ENCODE results near the gene OR2A1. TPM values are rescaled to one million over a fixed set of nuclear protein-coding genes. Genes with fewer than 3 reads are reported as not detected.
"Not testable (repeated sequence)": the region's sequence is repeated elsewhere in the genome, so short reads cannot be mapped to it uniquely, and the experiment has no call there.

Gene OR2A1
- total RNA-seq, 4 donors from 2014 or later: 0.33 to 1.4 TPM; not detected in 2

DNA sequence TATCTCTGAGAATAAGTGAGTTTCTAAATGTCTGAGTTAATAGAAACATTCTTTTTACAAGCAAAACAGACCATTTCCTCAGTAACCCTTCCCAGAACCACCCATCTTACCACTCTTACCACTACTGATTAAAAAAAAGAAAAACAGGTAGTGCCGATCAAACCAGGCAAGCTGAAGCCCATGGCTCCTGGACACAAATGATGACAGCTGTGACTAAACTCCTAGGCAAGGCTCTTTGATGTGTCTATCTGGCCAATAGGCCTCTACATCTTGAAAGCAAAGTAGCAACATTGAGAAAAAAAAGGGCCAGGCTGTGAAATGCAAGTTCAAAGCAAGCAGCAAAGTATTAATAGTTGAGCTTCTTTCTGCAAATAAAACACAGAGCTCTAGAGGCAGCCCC, 36.4 kb downstream of the OR2A1 start:
- no CpG with 5 or more reads among the region's 1 CpG for WGBS, 2 donors
- not testable (repeated sequence) for DNase-seq

DNA sequence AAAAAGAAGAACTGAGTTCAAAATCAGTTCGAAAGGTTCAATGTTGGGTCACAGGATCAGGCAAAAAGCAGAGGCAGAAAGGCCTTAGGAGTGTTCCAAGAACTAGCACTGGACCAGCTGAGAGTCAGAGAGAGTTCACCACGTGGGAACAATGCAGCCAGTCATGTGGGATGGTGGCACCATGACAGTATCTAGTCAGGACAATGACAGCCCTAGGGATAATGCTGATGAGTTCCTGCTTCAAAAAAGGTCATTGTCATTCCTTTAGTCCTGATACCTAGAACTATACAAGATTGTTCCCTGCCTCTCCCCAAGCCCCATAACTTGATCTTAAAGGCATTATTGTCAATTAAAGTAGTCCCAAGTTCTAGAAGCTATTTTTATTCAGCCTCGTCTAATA, 39.4 kb downstream of the OR2A1 start:
- DNase-seq; H3K4me3 ChIP-seq (replicated peaks in 1 of 3); H3K36me3 ChIP-seq; H3K9me3 ChIP-seq; intact Hi-C loops (cut with DNase I); H3K27me3 ChIP-seq: not testable (repeated sequence)
- peak overlapping the region; percentile 75 to 84 (median 76) for H3K27ac ChIP-seq
- 67 to 88% methylated on average over 1 to 2 of the region's 3 CpGs for WGBS, 2 donors
- peaks cover 12 to 15% of the 10 kb centered on the region in 2 donors for H3K4me1 ChIP-seq

More for the DNA sequence above, 36.4 kb downstream of the OR2A1 start:
- H3K4me3 ChIP-seq (replicated peaks in 1 of 3); H3K27me3 ChIP-seq; H3K9me3 ChIP-seq; H3K27ac ChIP-seq; intact Hi-C loops (cut with DNase I); H3K36me3 ChIP-seq: not testable (repeated sequence)
- peaks cover 12 to 15% of the 10 kb centered on the region in 2 donors for H3K4me1 ChIP-seq

DNA sequence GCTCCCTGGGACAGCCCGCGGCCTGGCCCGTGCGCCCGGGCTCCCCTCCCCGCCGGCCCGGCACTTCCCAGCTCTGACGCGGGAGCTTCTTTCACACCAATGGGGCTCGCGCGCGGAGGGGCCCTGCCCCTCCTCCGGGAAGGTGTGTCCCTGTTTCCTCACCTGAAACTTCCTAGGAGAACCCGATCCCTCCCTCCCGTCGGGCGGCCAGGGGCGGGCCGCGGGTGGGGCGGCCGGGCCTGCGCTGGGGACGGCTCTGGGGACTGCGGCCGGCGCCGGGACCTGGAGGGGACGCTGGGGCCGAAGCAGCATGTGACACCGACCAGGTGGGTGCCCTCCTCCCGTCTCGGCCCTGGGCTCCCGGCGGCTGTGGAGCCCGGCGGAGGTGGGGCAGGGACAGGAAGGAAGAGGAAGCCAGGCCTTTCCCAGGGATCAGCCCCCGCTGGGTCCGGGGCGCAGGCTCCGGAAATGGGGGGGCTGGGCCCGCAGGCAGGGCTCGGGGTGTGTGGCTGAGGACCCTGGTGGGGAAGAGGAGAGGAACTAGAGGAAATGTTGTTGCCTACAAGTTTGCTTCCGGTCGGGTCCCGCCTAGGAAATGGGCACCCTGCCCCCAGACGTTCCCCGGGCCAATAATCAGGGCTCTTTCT, 43.1 kb downstream of the OR2A1 start, which contains the start of gene ARHGEF5:
Gene ARHGEF5 (plus strand): TSS at position 227 of the 647 bp plus-strand sequence. CDS start 7,268 bp downstream, outside the sequence.
- H3K36me3 ChIP-seq; H3K9me3 ChIP-seq; DNase-seq; intact Hi-C loops (cut with DNase I); H3K27me3 ChIP-seq: not testable (repeated sequence)
- WGBS, 2 donors: no CpG with 5 or more reads among the region's 50 CpGs
- Histone ChIP-seq H3K4me3 (replicated peaks in 1 of 3) (peak within 1 kb of the TSS in 1 of 3 donors; percentile 19), H3K27ac (peak within 1 kb of the TSS in 1 of 3 donors; percentile 36), H3K4me1 (peaks cover 12 to 15% of the 10 kb centered on the region in 2 donors)

DNA sequence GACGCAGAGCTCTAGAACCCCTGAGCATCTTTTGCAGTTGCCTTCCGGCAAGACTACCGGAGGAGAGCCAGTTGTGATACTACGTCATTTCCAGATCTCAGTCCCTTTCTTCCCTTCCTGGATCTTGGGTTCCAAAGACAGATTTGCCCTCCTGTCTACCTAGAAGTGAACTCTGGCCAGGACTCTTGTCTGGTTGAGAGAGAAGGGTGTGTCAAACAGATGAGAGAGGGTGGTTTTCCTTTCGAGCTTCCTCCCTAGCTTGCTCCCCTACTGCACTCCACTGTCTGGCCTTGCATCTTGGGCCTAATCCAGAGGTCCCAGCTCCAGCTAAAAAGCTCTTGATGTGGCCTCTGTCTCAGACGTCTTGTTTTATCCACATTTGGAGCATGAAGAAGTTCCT, 44.0 kb downstream of the OR2A1 start:
- DNase-seq; intact Hi-C loops (cut with DNase I); H3K27me3 ChIP-seq; H3K36me3 ChIP-seq; H3K4me3 ChIP-seq (replicated peaks in 1 of 3); H3K9me3 ChIP-seq; H3K27ac ChIP-seq: not testable (repeated sequence)
- peaks cover 12 to 15% of the 10 kb centered on the region in 2 donors for H3K4me1 ChIP-seq
- WGBS, 2 donors: no CpG with 5 or more reads among the region's 6 CpGs

DNA sequence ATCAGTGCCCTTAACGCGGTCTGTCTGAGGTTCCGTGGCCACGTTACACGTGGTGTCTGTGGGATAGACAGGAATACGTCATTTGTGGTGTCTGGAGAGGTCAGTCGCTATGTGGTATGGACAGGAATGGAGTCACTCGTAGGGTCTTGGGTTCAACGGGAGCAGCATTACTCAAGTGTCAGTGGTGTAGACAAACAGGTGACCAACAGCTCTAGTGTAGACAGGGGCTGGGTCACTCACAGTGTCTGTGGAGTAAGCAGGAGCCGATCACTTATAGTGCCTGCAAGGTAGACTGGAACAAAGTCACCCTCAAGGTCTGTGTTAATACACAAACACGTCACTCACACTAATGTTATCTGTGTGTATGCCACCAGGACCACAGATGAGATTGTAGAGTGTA, 44.6 kb downstream of the OR2A1 start:
- DNase-seq; H3K9me3 ChIP-seq; intact Hi-C loops (cut with DNase I): not testable (repeated sequence)

DNA sequence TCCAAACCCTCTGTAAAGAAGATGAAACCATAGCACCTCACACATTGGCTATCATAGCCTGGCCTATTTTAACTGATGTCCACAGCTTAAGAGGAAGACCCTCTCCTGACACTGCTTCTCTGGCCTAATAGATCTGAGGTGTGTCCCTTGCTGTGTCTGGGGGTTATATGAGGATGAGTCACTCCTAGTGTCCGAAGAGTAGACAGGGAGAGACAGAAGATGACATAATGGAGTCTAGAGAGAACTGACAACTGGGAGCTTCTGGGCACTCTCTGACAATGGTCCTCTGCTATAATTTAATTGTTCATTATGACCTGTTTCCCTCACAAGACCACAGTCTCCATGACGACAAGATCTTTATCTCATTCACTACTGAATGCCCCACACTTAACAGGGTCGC, 49.8 kb downstream of the OR2A1 start:
- intact Hi-C loops (cut with DNase I); DNase-seq; H3K9me3 ChIP-seq; H3K4me1 ChIP-seq; H3K27ac ChIP-seq; H3K4me3 ChIP-seq (replicated peaks in 1 of 3); H3K36me3 ChIP-seq; H3K27me3 ChIP-seq: not testable (repeated sequence)
- no CpG with 5 or more reads among the region's 3 CpGs for WGBS, 2 donors

More for the DNA sequence above, 44.6 kb downstream of the OR2A1 start:
- H3K27me3 ChIP-seq; H3K27ac ChIP-seq; H3K36me3 ChIP-seq; H3K4me3 ChIP-seq (replicated peaks in 1 of 3): not testable (repeated sequence)
- WGBS, 2 donors: 100% methylated on average over 1 to 2 of the region's 11 CpGs
- H3K4me1 ChIP-seq: peaks cover 9 to 12% of the 10 kb centered on the region in 2 donors

DNA sequence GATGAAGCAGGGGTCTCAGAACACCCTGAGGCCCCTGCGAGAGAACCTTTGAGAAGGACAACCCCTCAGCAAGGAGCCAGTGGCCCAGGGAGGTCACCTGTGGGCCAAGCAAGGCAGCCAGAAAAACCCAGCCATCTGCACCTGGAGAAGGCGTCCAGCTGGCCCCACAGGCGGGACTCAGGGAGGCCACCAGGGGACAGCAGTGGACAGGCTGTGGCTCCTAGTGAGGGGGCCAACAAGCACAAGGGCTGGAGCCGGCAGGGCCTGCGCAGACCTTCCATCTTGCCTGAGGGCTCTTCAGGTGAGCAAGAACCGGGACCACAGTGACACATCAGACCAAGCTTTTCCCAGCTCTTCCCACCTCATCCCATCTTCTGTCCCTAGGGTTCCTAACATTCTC, 53.3 kb downstream of the OR2A1 start:
- intact Hi-C loops (cut with DNase I); H3K27ac ChIP-seq; DNase-seq; H3K4me3 ChIP-seq (replicated peaks in 1 of 3); H3K36me3 ChIP-seq; H3K27me3 ChIP-seq; H3K9me3 ChIP-seq; H3K4me1 ChIP-seq: not testable (repeated sequence)
- no CpG with 5 or more reads among the region's 6 CpGs for WGBS, 2 donors

DNA sequence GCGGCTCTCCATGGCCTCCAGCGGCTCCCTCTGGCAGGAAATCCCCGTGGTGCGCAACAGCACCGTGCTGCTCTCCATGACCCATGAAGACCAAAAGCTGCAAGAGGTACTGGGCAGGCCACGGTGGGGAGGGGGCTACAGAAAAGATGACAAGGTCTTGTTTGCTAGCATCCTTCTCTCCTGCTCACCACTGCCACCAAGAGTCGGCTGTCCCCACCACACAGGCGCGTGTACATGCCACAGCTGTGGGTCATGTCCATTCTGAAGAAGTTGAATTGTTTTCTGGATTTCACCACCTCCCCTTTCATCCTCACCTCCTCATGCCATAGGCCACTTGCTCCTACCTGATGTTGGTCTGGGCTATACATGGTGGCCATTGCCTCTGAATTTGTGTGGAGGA, 55.0 kb downstream of the OR2A1 start:
- no CpG with 5 or more reads among the region's 9 CpGs for WGBS, 2 donors
- H3K27me3 ChIP-seq; H3K27ac ChIP-seq; DNase-seq; H3K36me3 ChIP-seq; H3K9me3 ChIP-seq; H3K4me1 ChIP-seq; H3K4me3 ChIP-seq (replicated peaks in 1 of 3); intact Hi-C loops (cut with DNase I): not testable (repeated sequence)

DNA sequence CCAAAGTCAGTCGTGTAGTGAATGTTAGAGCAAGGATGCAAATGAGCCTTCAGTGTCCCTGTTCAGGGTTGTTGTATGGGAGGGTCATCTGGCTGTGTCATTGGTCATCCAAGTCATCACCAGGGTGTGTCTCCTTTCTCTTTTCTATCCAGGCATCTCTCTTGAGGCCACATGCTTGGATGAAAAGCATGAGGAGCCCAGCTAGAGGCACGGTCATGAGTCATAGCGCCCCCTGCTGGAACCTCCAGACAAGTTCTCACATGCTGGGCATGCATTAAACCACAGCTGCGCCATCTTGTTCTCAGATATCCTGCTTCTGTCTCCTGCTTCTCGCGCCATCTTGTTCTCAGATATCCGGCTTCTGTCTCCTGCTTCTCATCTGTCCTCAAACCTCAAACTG, 57.0 kb downstream of the OR2A1 start:
- intact Hi-C loops (cut with DNase I); H3K27me3 ChIP-seq; H3K4me3 ChIP-seq (replicated peaks in 1 of 3); DNase-seq; H3K27ac ChIP-seq; H3K4me1 ChIP-seq; H3K36me3 ChIP-seq; H3K9me3 ChIP-seq: not testable (repeated sequence)
- WGBS, 2 donors: 98 to 100% methylated on average over 4 of the region's 7 CpGs

Other genes with a start within 250 kb of the OR2A1 start
- gene OR2A25, start 242.6 kb upstream of the OR2A1 start, total RNA-seq: not detected
- not detected for gene OR2A12, start 226.1 kb upstream of the OR2A1 start, total RNA-seq
- not detected for gene OR2A2, start 202.8 kb upstream of the OR2A1 start, total RNA-seq
- not detected for gene OR2A14, start 189.2 kb upstream of the OR2A1 start, total RNA-seq
- gene CTAGE4, start 129.0 kb upstream of the OR2A1 start, total RNA-seq: 10 to 100 TPM in 3 of 4 donors, 1 to 10 TPM in 1; 4.7 to 27.4 (median 14.0) TPM
- 10 to 100 TPM; 31.0 to 69.1 (median 38.9) TPM for gene ARHGEF35, start 116.6 kb upstream of the OR2A1 start, total RNA-seq
- 1 to 10 TPM in 2 of 4 donors, under 1 TPM in 2; 0.40 to 3.7 (median 0.97) TPM for gene OR2A42, start 72.8 kb upstream of the OR2A1 start, total RNA-seq
- gene OR2A7, start 47.6 kb upstream of the OR2A1 start, total RNA-seq: 10 to 100 TPM; 16.8 to 36.0 (median 26.5) TPM
- gene CTAGE8, start 43.1 kb upstream of the OR2A1 start, total RNA-seq: 10 to 100 TPM in 2 of 4 donors, 1 to 10 TPM in 2; 1.3 to 21.4 (median 8.1) TPM
- gene ARHGEF5, start 43.0 kb downstream of the OR2A1 start, total RNA-seq: 100 to 1,000 TPM in 1 of 4 donors, 10 to 100 TPM in 3; 47.8 to 104 (median 71.4) TPM
- not detected for gene NOBOX, start 91.3 kb downstream of the OR2A1 start, total RNA-seq

Data from thyroid gland (tissue), 4 donors.